Astrocyte (in vitro differentiated cells and primary cell): Measurements from ENCODE around the gene CADM1.

ENCODE experiments used
- EZH2 ChIP-seq: IDR thresholded peaks from 2 replicates; pipeline ENCODE4 v1.6.1; 2012; ENCODE audit warnings: mild to moderate bottlenecking, low read length, inconsistent platforms; ENCODE audit not compliant: insufficient read depth
- TF ChIP-seq, protein P1 (sequence below): IDR thresholded peaks from 2 replicates; pipeline ENCODE4 v1.5.1; 2011; ENCODE audit warnings: low read depth, mild to moderate bottlenecking, inconsistent platforms, low read length, moderate library complexity; ENCODE audit not compliant: insufficient read depth

DNA sequence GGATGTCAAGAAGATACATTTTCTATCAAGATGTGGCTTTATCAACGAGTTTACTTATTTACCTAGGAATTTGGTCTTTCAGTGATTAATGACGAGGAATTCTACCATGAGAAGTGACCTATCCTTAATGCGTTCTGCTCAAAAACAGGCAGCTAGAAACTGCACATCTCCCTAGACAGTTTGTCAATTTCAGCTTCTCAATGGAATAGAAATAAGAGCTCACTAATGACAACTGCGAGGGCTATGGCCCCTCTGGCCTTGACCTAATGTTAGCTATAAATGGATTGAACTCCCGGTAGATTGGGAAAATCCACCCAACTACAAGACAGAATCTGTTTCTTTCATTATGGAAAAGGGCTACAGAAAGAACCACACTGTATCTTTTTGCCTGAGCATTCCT lies 223.4 kb downstream of the CADM1 start:
- TF ChIP-seq, protein P1, sequence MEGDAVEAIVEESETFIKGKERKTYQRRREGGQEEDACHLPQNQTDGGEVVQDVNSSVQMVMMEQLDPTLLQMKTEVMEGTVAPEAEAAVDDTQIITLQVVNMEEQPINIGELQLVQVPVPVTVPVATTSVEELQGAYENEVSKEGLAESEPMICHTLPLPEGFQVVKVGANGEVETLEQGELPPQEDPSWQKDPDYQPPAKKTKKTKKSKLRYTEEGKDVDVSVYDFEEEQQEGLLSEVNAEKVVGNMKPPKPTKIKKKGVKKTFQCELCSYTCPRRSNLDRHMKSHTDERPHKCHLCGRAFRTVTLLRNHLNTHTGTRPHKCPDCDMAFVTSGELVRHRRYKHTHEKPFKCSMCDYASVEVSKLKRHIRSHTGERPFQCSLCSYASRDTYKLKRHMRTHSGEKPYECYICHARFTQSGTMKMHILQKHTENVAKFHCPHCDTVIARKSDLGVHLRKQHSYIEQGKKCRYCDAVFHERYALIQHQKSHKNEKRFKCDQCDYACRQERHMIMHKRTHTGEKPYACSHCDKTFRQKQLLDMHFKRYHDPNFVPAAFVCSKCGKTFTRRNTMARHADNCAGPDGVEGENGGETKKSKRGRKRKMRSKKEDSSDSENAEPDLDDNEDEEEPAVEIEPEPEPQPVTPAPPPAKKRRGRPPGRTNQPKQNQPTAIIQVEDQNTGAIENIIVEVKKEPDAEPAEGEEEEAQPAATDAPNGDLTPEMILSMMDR: no peak
- TF ChIP-seq EZH2: no peak
